Psoas muscle (tissue), 8 donors: ENCODE data around the gene EEF1AKMT2. TPM values are rescaled to one million over a fixed set of nuclear protein-coding genes. Genes with fewer than 3 reads are reported as not detected.
A peak's percentile ranks its signal among the peaks of the same experiment; 100 is the strongest.
"Not testable (repeated sequence)": the region's sequence is repeated elsewhere in the genome, so short reads cannot be mapped to it uniquely, and the experiment has no call there.

Experiments used
- ATAC-seq, 4 donors: fragments of 200-7000 bp; cut with Tn5 transposase; one replicate each; pipeline ENCODE4 v1.9.1; 2020; ENCODE audit warnings: moderate library complexity in 3 of 4, mild to moderate bottlenecking in 2 of 4
- DNase-seq, 2 donors: peaks; one replicate each; pipeline ENCODE4 v3.0.0-alpha.2; 2020
- H3K27ac ChIP-seq: fragments of 200-600 bp; one replicate; pipeline ENCODE4 v1.8.0; 2022
- H3K27me3 ChIP-seq, 3 donors: fragments of 200-600 bp in 1 of 3; one replicate each; pipeline versions ENCODE4 v1.6.1 to v1.8.0; 2013 to 2022; ENCODE audit warnings: low read length in 2 of 3, mild to moderate bottlenecking in 2 of 3, moderate library complexity in 1 of 3; ENCODE audit not compliant: insufficient read depth in 3 of 3
- H3K36me3 ChIP-seq, 2 donors: fragments of 200-600 bp in 1 of 2; one replicate each; pipeline versions ENCODE4 v1.6.1 to v1.8.0; 2013 to 2022; ENCODE audit warnings: low read depth in 1 of 2, mild to moderate bottlenecking in 1 of 2, moderate library complexity in 1 of 2; ENCODE audit not compliant: insufficient read depth in 1 of 2
- H3K4me1 ChIP-seq: fragments of 200-600 bp; one replicate; pipeline ENCODE4 v1.8.0; 2022
- H3K4me3 ChIP-seq: fragments of 200-600 bp; one replicate; pipeline ENCODE4 v1.8.0; 2022; ENCODE audit warnings: mild to moderate bottlenecking
- H3K9me3 ChIP-seq: fragments of 200-600 bp; one replicate; pipeline ENCODE4 v1.8.0; 2022
- WGBS, 3 donors: extraction: QIAGEN DNeasy Blood & Tissue Kit; methylation state at CpG; one replicate each; pipeline versions ENCODE4 v1.1.6 to v1.1.7; 2013; 5-methylcytosine and 5-hydroxymethylcytosine counted together
- intact Hi-C, 2 donors: fragments of 100-400 bp; cut with DNase I; formaldehyde crosslinking; loops; one replicate each; pipeline versions ENCODE4 v1.11.0 to v1.14.2; 2022
- polyA plus RNA-seq, 3 donors: library from polyadenylated mRNA; stranded (reverse); fragments of 200-250 nt; gene quantifications; one replicate each; pipeline ENCODE4 v1.2.3, GENCODE V29; 2013
- total RNA-seq, 4 donors: library from RNA; stranded (reverse); fragmentation: NEBNext Ultra II Directional in 2 of 4; extraction: Animal tissue kit (Norgen Biotek cat#: 25700) in 2 of 4; gene quantifications; one replicate each; pipeline versions ENCODE4 v1.2.1 to v1.2.4, GENCODE V29; 2021 to 2023
- TF ChIP-seq, protein P1 (sequence below): fragments of 200-600 bp; IDR thresholded peaks from one replicate; pipeline ENCODE4 v1.8.0; 2022; ENCODE audit warnings: antibody characterized with exemption
- donor health status: healthy with polysubstance abuse.
- donor health status: DM: no; HTN: no; CAD: no; lungs with moderate emphysema.
- donor health status: Bipolar disorder and iron deficiency.
- donor health status: healthy.
- donor health status: DM: yes; HTN: yes; CAD: no.
- donor health status: DM: no; HTN: no; CAD: no.
- donor health status: DM: no; HTN: no; CAD: no.
- donor health status: DM: yes; HTN: yes; CAD: no.

Gene EEF1AKMT2
- total and polyA plus RNA-seq, 7 donors, result 3.3 to 11.9 (median 9.1) TPM

DNA sequence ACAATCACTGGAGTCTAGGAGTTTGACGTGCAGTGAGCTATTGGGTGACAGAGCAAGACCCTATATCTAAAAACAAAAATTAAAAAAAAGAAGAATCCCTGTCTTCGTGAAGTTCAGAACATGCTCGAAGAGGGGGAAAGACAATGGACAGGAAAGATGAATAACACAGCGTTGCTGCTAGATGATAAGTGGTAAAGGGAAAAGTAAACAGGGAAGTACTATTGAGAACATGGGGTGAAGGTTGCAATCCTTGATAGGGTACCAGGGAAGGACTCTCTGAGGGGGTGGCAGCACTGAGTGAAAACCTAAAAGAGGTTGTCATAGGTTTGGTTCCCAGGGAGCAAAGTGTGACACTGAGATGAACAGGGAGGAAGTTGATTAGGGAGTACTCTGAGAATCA is 7.1 kb upstream of the EEF1AKMT2 start:
- Histone ChIP-seq H3K9me3 (no peaks in the 10 kb centered on the region), H3K27ac (no peak overlapping the region), H3K27me3 (no peaks in the 10 kb centered on the region), H3K4me3 (no peak overlapping the region), H3K4me1 (peaks cover 18% of the 10 kb centered on the region), H3K36me3 (no peaks in the 10 kb centered on the region)
- DNase-seq (no peak), ATAC-seq (no peak)
- intact Hi-C loops, result no loop called here
- 80 to 83% (median 81%) methylated on average over 4 of the region's 4 CpGs for WGBS, 3 donors
- TF ChIP-seq, protein P1, sequence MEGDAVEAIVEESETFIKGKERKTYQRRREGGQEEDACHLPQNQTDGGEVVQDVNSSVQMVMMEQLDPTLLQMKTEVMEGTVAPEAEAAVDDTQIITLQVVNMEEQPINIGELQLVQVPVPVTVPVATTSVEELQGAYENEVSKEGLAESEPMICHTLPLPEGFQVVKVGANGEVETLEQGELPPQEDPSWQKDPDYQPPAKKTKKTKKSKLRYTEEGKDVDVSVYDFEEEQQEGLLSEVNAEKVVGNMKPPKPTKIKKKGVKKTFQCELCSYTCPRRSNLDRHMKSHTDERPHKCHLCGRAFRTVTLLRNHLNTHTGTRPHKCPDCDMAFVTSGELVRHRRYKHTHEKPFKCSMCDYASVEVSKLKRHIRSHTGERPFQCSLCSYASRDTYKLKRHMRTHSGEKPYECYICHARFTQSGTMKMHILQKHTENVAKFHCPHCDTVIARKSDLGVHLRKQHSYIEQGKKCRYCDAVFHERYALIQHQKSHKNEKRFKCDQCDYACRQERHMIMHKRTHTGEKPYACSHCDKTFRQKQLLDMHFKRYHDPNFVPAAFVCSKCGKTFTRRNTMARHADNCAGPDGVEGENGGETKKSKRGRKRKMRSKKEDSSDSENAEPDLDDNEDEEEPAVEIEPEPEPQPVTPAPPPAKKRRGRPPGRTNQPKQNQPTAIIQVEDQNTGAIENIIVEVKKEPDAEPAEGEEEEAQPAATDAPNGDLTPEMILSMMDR, result no peak

GRCh38 chr10:124798364-124798763 is 6.7 kb upstream of the EEF1AKMT2 start:
- 95 to 100% (median 95%) methylated on average over 1 of the region's 1 CpG for WGBS, 3 donors
- DNase-seq (no peak), ATAC-seq (no peak)
- H3K4me3 ChIP-seq, result no peak overlapping the region
- H3K36me3 ChIP-seq, result no peaks in the 10 kb centered on the region
- H3K27me3 ChIP-seq, result no peaks in the 10 kb centered on the region
- intact Hi-C loops, result no loop called here
- H3K27ac ChIP-seq, result no peak overlapping the region
- H3K9me3 ChIP-seq, result no peaks in the 10 kb centered on the region
- peaks cover 17% of the 10 kb centered on the region for H3K4me1 ChIP-seq
- TF ChIP-seq, protein P1, result no peak

GRCh38 chr10:124792998-124793352 is 1.3 kb upstream of the EEF1AKMT2 start:
- DNase-seq, result no peak
- TF ChIP-seq, protein P1, result no peak
- ATAC-seq, result no peak
- Histone ChIP-seq H3K4me3 (peak overlapping the region; percentile 99), H3K27me3 (no peaks in the 10 kb centered on the region), H3K9me3 (no peaks in the 10 kb centered on the region), H3K4me1 (peaks cover 6% of the 10 kb centered on the region), H3K27ac (no peak overlapping the region), H3K36me3 (peaks cover 0 to 20% of the 10 kb centered on the region in 2 donors)
- WGBS, 3 donors, result 95 to 97% (median 95%) methylated on average over 11 of the region's 11 CpGs
- intact Hi-C loops, result no loop called here

- H3K4me1 ChIP-seq, H3K9me3 ChIP-seq, ATAC-seq, H3K4me3 ChIP-seq, H3K27ac ChIP-seq, H3K27me3 ChIP-seq, intact Hi-C loops, DNase-seq: not testable (repeated sequence)
- H3K36me3 ChIP-seq, result peaks cover 5 to 68% of the 10 kb centered on the region in 2 donors
- WGBS, 3 donors, result 92 to 100% (median 92%) methylated on average over 1 of the region's 1 CpG
Measured at GRCh38 chr10:124782900-124783299, 8.8 kb downstream of the EEF1AKMT2 start.

DNA sequence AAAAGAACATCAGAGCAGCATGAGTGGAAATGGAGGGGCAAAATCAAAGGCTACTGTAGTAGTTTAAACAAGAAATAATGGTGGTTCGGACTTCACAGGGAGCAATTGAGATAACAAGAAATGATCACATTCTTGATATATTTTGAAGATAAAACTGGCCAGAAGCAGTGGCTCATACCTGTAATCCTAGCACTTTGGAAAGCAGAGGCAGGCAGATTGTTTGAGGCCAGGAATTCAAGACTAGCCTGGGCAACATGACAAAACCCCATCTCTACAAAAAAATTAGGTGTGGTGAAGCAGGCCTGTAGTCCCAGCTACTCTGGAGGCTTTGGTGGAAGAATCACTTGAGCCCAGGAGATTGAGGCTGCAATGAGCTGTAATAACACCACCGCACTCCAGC is 22.9 kb downstream of the EEF1AKMT2 start:
- TF ChIP-seq, protein P1, result no peak
- H3K27ac ChIP-seq, result no peak overlapping the region
- DNase-seq (no peak), ATAC-seq (no peak)
- WGBS, 3 donors, result 87 to 100% (median 98%) methylated on average over 2 of the region's 2 CpGs
- H3K4me3 ChIP-seq, result no peak overlapping the region
- H3K4me1 ChIP-seq, result no peaks in the 10 kb centered on the region
- no peaks in the 10 kb centered on the region for H3K9me3 ChIP-seq
- no peaks in the 10 kb centered on the region for H3K27me3 ChIP-seq
- intact Hi-C loops, result no loop called here
- peaks cover 3 to 42% of the 10 kb centered on the region in 2 donors for H3K36me3 ChIP-seq
